Tibial nerve (tissue), 3 donors: Measurements from ENCODE around the gene NIPAL4.

Source experiments
- CTCF ChIP-seq, 5 experiments: fragments of 200-600 bp in 3 of 5; fragments of 450-650 bp in 2 of 5; sonication (generic) in 3 of 5; IDR thresholded peaks; one replicate each; pipeline ENCODE4 v1.5.1; 2016 to 2019; ENCODE audit warnings: antibody characterized with exemption in 5 of 5, mild to moderate bottlenecking in 3 of 5, moderate library complexity in 2 of 5
- POLR2A ChIP-seq, 2 donors: fragments of 450-650 bp; IDR thresholded peaks; one replicate each; pipeline ENCODE4 v1.6.1; 2017; ENCODE audit warnings: antibody characterized with exemption in 2 of 2, mild to moderate bottlenecking in 2 of 2, moderate library complexity in 2 of 2

- TF ChIP-seq POLR2A (IDR thresholded peaks at IDR 0.05) (no peak), CTCF (IDR thresholded peaks at IDR 0.05) (no peak)
Measured at GRCh38 chr5:157516006-157516405, 56.0 kb downstream of the NIPAL4 start.
